ENCODE results near the gene DHRS1.

Gene DHRS1

GRCh38 chr14:24280797-24281460 lies 18.7 kb downstream of the DHRS1 start:
- DNase-seq = no peak

- no peak for DNase-seq
These were observed 20.0 kb downstream of the DHRS1 start for GRCh38 chr14:24279301-24280186.

GRCh38 chr14:24278424-24278823 lies 21.2 kb downstream of the DHRS1 start:
- DNase-seq = no peak

- DNase-seq = no peak
These were observed 21.8 kb downstream of the DHRS1 start for GRCh38 chr14:24277606-24278321.

GRCh38 chr14:24277071-24277470 lies 22.5 kb downstream of the DHRS1 start:
- no peak for DNase-seq

- no peak for DNase-seq
These were observed 25.5 kb downstream of the DHRS1 start for GRCh38 chr14:24274101-24274543.

- DNase-seq = no peak
These were observed 26.1 kb downstream of the DHRS1 start for GRCh38 chr14:24273422-24273998.

GRCh38 chr14:24272467-24272866 lies 27.1 kb downstream of the DHRS1 start:
- no peak for DNase-seq

GRCh38 chr14:24271834-24272263 lies 27.7 kb downstream of the DHRS1 start:
- DNase-seq = no peak

- peak; percentile 57 for DNase-seq
These were observed 28.3 kb downstream of the DHRS1 start, which contains the start of gene RABGGTA for GRCh38 chr14:24271134-24271833. Gene RABGGTA (minus strand): TSS chr14:24271597. CDS start chr14:24271115, 482 bp downstream.

GRCh38 chr14:24270537-24271133 lies 28.9 kb downstream of the DHRS1 start:
- no peak for DNase-seq

- no peak for DNase-seq
These were observed 29.6 kb downstream of the DHRS1 start for GRCh38 chr14:24269910-24270536.

GRCh38 chr14:24269368-24269767 lies 30.2 kb downstream of the DHRS1 start:
- DNase-seq = no peak

- DNase-seq = no peak
These were observed 31.4 kb downstream of the DHRS1 start for GRCh38 chr14:24268225-24268624.

- no peak for DNase-seq
These were observed 32.1 kb downstream of the DHRS1 start for GRCh38 chr14:24267516-24267915.

- no peak for DNase-seq
These were observed 33.0 kb downstream of the DHRS1 start for GRCh38 chr14:24266344-24267244.

- no peak for DNase-seq
These were observed 35.3 kb downstream of the DHRS1 start for GRCh38 chr14:24264298-24264697.

GRCh38 chr14:24263848-24264247 lies 35.7 kb downstream of the DHRS1 start:
- no peak for DNase-seq

GRCh38 chr14:24262821-24263733 lies 36.5 kb downstream of the DHRS1 start, which contains the start of gene TGM1:
Gene TGM1 (minus strand): TSS chr14:24263177. CDS start chr14:24262352, 825 bp downstream.
- no peak for DNase-seq
